HG03196 (cell line): ENCODE data around the gene SPSB2.
"Not testable (repeated sequence)": the region's sequence is repeated elsewhere in the genome, so short reads cannot be mapped to it uniquely, and the experiment has no call there.

Source experiments
- ATAC-seq: cut with Tn5 transposase; IDR thresholded peaks from one replicate; pipeline ENCODE4 v1.9.1; 2021; ENCODE audit not compliant: unreplicated experiment

The SPSB2 gene

DNA sequence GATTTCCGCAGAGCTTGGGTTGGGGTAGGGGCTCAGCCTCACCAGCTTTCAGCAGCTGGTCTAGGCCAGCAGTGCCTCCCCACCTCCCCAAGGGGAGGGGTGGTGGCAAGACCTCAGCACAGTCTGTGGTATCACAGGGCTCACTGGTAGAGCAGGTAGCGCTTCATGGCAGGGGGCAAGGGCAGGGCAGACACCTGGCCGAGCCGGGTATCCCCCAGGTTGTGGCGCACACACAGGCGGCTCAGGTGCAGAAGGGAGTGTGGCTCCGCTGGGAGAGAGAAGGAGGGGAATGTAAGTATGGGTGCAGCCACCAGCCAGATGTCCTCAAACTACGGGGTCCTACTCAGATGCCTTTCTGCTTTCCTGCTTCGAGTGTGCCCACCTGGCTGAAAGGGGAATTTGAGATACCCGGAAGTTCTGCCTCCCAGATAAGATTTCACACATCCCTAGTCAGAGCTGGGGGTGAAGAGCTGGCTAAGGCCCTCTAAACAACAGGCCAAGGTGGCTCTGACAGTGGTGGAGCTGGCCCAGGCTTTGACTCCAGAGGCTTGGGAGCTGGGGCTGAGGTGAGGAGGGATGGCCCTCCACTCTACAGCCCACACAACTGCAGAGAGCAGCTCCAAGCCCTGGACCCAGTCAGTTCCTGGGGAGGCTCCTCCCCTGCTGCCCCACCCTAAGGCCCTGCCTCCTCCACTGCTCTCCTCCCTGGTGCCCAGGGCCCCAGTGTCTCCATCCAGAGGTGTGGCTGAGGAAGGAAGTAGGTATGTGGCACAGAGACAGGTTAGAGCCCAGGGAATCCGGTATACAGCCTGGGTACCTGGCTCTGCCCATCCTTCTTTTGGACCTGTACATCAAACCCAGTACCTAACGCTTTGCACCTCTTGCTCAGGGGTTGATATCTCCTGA lies 1.8 kb downstream of the SPSB2 start:
- no peak for ATAC-seq

DNA sequence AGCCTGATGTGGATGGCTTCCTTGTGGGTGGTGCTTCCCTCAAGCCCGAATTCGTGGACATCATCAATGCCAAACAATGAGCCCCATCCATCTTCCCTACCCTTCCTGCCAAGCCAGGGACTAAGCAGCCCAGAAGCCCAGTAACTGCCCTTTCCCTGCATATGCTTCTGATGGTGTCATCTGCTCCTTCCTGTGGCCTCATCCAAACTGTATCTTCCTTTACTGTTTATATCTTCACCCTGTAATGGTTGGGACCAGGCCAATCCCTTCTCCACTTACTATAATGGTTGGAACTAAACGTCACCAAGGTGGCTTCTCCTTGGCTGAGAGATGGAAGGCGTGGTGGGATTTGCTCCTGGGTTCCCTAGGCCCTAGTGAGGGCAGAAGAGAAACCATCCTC lies 2.8 kb downstream of the SPSB2 start:
- ATAC-seq: not testable (repeated sequence)

DNA sequence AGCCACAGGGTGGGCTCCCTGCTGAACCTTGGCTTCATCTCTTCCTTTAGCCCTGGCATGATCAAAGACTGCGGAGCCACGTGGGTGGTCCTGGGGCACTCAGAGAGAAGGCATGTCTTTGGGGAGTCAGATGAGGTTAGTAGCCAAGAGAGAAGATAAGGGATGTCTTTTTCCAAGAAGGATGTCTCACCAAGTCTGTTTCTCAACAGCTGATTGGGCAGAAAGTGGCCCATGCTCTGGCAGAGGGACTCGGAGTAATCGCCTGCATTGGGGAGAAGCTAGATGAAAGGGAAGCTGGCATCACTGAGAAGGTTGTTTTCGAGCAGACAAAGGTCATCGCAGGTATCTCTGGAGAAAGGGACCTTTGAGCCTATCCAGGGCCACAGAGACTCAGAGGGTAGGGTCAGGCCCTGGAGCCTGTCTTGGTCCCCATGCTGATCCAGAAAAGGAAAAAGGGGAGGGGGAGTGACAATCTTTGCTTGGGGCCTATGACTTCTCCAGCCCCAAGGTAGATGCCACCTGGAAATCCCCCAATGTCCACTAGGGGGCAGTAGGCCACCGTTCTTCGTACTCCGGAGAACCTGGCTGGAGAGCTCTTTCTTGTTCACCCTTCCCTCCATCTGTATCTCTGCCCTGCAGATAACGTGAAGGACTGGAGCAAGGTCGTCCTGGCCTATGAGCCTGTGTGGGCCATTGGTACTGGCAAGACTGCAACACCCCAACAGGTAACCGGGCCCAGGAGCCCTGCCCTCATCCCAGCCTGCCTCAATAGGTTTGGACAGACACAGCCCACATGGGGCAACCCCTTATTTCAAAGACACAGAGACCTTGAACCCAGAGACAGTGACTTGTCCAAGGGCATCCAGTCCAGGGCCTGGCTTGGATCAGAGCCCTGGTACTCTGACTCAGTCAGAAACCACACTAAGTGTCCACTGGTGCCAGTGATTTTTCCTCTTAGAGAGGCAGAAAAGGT lies 3.8 kb downstream of the SPSB2 start:
- ATAC-seq: no peak

DNA sequence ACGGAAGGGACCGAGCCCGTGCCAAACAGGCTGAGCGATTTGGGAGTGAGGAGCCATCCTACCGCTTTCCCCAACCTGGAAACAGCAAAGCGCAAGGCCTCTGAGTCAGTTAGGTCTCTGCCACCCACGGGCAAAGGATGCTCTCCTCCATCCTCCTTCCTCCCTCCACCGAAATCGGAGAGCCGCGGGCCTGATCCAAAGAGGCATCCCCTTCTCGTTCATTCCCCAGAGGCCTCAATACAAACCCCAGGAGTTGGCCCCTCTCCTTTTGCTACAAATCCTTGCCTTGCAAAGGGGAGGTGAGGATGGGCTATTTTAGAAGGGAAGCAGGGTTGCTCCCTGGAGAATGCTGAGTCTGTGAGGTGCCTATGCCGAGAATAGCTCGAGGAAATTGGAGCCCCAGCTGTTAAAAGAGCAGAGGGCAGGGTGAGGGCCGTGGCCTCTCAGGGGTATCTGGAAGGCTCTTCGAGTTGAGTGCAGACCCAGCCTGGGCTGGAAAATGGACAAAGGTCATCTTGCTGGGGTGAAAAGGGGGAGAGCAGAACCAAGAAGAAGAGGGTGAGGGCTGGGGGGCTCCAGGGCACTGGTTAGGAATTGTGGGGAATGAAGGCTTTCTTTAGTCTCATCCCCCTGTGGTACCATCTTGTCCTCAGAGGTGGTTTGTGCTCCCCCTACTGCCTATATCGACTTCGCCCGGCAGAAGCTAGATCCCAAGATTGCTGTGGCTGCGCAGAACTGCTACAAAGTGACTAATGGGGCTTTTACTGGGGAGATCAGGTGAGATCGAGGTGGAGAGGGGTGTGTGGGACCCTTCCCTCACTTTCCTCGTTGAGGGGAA lies 4.7 kb downstream of the SPSB2 start:
- ATAC-seq: no peak

DNA sequence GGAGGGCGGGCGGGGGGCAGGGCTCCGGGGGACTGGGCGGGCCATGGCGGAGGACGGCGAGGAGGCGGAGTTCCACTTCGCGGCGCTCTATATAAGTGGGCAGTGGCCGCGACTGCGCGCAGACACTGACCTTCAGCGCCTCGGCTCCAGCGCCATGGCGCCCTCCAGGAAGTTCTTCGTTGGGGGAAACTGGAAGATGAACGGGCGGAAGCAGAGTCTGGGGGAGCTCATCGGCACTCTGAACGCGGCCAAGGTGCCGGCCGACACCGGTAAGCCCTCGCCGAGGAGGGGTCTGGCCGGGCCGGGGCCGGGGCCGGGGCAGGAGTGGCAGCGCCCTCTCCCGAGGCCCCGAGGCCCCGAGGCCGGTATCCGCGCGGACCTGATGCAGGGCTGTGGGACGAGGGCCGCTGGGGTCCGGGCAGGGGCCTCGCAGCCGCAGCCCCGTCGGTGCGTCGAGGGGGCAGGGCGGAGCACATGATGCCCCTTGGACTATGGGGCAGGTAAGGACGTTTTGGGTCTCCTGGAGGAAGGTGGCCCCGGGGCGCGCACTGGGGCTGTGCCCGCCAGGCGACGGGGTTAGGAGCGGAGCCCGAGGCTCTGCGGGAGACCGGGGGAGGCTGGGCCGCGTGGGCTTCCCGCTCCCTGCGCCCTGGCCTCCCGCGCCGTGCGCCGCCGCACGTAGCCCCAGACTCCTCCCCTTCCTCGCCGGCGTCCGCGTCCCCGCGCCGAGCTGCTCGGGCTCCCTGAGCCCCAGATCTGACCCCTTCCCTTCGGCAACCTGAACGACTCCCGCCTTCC lies 5.5 kb downstream of the SPSB2 start, which contains the start of gene TPI1:
Gene TPI1, plus strand, starts transcription at position 119 of the 798 bp plus-strand sequence. Its CDS starts 36 bp downstream, at position 155.
- ATAC-seq: no peak

DNA sequence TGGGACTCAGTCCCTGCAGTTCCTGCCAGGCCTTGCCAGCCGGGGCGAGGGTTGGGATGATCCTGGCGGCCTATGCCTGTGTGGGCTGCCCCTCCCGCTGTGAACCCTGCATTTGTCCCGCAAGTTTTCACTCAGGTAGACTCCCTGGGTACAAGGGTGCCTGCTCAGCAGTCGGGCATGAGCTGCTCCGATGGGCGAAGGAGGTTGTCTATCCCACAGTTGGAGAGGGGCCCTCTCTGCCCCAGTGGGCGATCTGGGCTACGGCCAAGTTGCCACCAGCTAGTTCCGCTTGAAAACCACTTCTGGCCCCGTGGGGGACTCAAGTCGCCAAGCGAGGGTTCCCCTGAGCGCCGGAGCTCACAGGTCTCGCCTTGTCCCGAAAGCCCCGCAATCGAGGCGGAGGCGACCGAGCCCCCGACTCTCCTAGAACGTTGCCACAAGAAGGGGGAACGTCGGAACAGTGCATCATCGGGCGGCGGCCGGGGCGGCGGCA lies 6.1 kb downstream of the SPSB2 start:
- no peak for ATAC-seq

DNA sequence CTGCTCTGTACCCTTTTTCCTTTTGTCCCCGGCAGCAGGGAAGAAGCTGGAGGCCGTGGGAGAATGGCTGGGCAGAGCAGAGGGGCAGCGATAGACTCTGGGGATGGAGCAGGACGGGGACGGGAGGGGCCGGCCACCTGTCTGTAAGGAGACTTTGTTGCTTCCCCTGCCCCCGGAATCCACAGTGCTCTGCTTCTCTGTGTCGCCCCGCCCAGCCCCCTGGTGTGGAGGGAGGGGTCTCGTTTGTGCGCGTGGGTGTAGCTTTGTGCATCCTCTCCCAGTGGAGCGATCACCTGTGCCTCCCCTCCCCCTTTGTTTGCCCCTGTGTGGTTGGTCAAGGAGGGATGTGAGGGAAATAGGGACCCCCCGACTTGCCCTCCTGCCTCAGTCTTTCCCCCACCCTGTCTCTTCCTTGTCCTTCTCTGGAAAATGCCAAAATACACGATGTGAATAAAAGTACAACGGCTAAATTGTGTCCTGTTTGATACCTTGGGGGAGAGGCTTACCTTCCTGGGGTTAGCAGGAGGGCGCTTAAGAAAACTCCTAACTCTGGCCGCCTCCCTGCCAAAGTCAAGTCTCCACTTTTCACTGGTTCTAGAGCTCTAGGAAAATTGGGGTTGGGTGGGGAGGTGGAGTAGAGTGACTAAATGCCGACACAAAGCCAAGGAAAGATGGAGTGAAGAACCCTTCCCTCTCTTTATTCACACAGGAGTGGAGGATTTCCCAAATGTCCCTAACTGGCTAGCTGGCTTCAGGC lies 6.8 kb downstream of the SPSB2 start:
- ATAC-seq: no peak

DNA sequence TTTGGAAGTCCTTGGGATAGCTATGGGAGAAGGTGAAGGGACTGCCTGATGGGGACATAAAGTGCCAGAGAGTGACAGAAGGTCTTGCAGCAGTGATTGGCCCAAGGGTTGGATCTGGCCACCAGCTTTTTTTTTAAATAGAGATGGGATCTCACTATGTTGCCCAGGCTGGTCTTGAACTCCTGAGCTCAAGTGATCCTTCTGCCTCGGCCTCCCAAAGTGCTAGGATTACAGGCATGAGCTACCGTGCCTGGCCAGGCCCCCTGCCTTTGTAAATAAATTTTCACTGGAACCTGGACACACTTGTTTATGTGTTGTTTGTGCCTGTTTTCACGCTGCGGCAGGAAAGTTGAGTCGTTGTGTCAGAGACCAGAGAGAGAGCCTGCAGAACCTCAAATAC lies 7.8 kb downstream of the SPSB2 start:
- ATAC-seq: not testable (repeated sequence)

DNA sequence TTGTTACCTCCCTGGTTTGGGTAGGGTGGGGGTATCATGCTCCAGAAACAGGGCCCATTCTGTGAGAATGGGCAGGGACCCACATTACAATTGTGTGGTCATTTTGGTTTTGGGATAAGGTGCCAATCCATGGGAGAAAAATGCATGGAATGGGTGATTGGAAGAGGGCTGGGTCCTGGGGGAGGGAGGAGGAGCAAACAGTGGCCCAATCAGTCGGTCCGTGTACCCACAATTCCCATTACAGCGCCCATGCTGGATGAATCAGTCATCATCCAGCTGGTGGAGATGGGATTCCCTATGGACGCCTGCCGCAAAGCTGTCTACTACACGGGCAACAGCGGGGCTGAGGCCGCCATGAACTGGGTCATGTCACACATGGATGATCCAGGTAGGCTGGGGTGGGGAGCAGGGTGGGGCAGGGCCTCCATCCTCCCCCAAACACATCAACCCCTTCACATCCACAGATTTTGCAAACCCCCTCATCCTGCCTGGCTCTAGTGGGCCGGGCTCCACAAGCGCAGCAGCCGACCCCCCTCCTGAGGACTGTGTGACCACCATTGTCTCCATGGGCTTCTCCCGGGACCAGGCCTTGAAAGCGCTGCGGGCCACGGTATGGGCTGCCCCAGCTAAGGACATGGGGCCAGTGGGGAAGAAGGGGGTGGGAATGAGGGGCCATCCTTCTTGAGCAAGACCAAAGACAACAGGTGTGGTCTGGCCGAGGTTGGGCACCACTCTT lies 9.3 kb downstream of the SPSB2 start:
- no peak for ATAC-seq

DNA sequence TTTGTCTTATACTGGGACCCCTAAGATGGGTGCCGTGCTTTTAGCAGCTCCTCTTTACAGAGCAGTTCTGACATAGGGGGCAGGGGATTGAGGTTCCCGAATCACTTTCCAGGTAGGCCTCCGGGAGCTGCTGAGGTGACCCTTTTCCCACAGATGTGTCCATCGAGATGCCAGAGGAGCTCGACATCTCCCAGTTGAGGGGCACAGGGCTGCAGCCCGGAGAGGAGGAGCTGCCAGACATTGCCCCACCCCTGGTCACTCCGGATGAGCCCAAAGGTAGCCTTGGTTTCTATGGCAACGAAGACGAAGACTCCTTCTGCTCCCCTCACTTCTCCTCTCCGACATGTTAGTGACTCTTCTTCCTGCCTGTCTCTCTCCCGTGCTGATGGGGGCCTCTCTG lies 10.1 kb downstream of the SPSB2 start:
- no peak for ATAC-seq

DNA sequence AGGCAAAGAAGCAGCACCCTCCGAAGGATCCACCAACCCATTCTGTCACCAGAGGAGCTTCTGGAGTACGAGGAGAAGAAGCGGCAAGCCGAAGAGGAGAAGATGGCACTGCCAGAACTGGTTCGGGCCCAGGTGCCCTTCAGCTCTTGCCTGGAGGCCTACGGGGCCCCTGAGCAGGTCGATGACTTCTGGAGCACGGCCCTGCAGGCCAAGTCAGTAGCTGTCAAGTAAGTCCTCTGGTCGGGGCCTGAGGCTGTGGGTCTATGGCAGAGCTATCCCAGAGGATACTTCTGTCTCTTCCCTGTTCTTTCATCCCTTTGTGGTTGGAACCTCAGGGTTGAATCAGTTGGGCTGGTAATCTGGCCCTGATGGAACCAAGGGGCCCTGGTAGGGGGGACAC lies 11.7 kb downstream of the SPSB2 start:
- ATAC-seq: no peak

DNA sequence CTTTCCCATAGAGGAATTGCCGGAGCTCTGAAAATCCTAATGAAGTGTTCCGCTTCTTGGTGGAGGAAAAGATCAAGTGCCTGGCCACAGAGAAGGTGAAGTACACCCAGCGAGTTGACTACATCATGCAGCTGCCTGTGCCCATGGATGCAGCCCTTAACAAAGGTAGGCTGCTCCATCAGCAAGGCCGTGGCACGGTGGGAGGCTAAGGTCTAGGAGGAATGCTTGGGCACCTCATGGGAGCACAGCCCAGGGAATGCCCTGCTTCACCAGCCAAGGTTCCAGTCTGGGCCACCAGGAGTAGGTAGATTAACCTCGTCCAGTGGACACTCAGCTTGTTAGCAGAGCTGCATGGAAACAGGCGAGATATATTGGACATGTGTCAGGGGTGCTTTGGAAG lies 12.2 kb downstream of the SPSB2 start:
- ATAC-seq: no peak

DNA sequence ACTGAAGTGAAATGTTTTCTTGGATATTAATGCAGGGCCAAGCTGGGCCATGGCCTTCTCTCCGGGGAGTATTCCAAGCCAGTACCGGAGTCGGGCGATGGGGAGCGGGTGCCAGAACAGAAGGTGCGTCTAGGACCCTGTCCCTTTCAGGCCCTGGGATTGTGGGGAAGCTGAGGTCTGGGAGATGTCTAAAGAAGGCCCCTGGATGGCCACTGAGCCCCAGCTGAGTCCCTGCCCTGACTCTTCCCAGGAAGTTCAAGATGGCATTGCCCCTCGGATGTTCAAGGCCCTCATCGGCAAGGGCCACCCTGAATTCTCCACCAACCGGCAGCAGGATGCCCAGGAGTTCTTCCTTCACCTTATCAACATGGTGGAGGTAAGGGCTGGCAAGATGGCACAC lies 13.0 kb downstream of the SPSB2 start:
- no peak for ATAC-seq

DNA sequence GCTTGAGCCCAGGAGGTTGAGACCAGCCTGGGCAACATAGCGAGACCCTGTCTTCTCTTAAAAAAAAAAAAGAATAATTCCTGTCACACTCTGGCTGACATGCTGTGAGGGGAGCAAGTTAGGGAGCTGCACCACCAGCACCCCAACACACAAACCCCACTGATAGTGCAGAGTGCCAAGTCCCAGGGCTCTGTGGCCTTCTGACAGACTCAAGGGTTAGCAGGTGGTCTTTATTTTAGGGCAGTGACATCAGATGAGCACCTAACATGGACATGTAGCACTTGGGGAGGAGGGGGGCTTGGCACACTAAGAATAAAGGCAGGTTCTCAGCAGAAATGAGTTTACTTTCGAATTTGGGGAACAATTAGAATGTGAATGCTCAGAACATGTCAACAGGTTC lies 14.3 kb downstream of the SPSB2 start:
- no peak for ATAC-seq

DNA sequence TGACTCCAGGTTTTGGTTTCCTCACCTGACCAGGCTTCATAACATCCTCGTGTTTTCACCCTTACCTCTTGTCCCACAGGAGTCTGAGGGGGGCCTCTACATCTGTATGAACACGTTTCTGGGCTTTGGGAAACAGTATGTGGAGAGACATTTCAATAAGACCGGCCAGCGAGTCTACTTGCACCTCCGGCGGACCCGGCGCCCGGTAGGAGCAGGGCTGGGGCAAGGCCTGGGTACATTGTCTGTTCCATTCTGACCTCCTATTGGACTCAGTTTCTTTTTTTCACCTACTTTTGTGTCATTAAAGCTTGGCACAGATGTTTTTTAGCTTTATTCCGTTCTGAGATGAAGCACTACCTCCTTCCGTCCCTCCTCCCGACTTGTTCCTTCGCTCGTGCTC lies 17.8 kb downstream of the SPSB2 start:
- no peak for ATAC-seq

DNA sequence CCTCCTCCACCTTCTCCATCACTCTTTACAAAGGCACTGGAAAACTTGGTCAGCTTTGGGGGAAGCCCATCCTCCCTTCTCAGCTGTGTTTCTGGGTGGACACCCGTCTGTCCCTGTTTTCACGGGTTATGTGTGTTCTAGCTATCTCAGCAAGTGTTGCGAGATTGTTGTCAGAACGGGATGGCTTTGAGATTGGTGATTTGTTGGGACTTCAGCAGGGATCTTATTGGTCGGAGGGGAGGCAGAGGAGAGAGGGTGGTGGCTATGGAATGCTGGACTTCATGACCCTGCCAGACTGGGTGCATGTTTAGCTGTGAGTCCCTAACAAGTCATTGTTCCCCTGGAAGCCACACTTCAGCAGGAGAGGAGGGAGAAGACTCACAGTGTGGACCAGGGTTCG lies 19.1 kb downstream of the SPSB2 start:
- no peak for ATAC-seq

DNA sequence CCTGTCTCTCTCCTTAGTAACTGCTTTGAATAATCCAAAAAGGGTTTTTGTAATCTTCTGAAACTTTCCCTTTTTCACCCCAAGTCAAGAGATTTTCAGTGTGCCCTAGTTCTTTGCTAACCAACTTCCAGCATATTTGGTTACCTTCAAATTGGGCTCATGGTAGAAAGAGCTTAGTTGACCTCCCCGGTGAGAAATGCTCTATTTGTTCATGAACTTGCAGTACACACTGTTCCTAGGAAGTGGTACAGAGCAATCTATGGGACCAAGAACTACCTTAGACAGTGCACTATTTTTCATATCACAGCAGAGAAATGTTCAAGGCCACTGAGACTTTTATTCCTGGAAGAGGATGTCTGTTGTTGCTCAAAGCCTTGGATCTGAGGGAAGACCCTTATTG lies 19.5 kb downstream of the SPSB2 start:
- no peak for ATAC-seq

DNA sequence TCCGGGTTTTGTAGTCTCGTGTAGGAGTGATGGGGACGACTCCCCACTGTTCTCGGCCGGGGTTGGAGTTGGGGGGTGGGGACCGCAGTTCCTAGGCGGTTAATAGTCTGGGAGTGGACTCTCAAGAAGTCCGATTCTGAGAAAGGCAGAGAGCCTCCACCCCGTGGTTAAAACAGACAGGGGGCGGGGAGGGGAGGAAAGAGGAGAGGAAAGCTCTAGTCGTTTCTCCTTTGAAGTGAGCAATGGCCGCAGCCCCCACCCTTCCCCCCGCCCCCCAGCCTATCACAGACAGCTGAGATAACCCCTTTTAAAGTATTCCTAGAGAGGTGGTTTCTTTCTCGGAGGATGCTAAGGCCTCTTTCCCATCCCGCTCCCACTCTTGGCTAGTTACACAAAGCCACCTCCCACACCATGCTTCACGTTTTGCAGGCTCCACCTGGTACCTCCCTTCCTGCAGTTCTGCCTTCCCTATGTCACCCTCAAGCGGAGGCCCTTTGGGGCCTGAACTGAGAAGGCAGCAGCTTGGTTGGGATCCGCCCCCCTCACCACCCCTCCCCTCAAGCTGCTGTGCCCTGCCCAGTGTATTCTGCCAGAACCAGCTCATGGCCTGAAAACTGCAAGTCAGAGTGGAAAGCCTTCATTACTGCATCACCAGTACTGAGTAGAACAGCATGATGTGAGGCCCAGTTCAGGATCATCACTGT lies 20.3 kb downstream of the SPSB2 start:
- ATAC-seq: no peak
